IMR-90 (cell line): ENCODE data around the gene SLC25A21. TPM values are rescaled to one million over a fixed set of nuclear protein-coding genes. Genes with fewer than 3 reads are reported as not detected.

Source experiments
- ATAC-seq: fragments of 200-7000 bp; cut with Tn5 transposase; 2 replicates; pipeline ENCODE4 v1.9.1; 2020; ENCODE audit warnings: low read depth, mild to moderate bottlenecking, moderate library complexity
- BruUV-seq: library from RNA; stranded (reverse); fragments of 400-500 nt; replicated peaks from 2 replicates; lab custom pipeline; 2021; lab: Mats Ljungman, UMichigan
- CTCF ChIA-PET: fragments of 300-600 bp; formaldehyde crosslinking; extraction: SDS; loops from one replicate; lab custom pipeline; 2021; ENCODE audit warnings: antibody characterized with exemption; lab: Yijun Ruan, JAX
- POLR2A ChIA-PET: fragments of 300-600 bp; sonication (Branson Sonifier 250); formaldehyde crosslinking; loops from one replicate; lab custom pipeline; 2022; ENCODE audit warnings: antibody characterized with exemption; ENCODE audit not compliant: unreplicated experiment; lab: Charles Lee
- DNase-seq: peaks from one replicate; pipeline ENCODE4 v3.0.0; 2013
- H2AFZ ChIP-seq: replicated peaks from 2 replicates; pipeline ENCODE3; 2013; ENCODE audit warnings: low read length, mild to moderate bottlenecking; ENCODE audit not compliant: poor library complexity
- H2AK5ac ChIP-seq: 2 replicates; pipeline ENCODE4 v1.6.1; 2013; ENCODE audit warnings: low read depth, low read length, inconsistent platforms
- H2AK9ac ChIP-seq: replicated peaks from 2 replicates; pipeline ENCODE3; 2013; ENCODE audit warnings: mild to moderate bottlenecking, low read depth, low read length, moderate library complexity; ENCODE audit not compliant: poor library complexity
- H2BK120ac ChIP-seq: 2 replicates; pipeline ENCODE4 v1.6.1; 2013; ENCODE audit warnings: low read depth, low read length, inconsistent platforms
- H2BK15ac ChIP-seq: 3 replicates; pipeline ENCODE4 v1.6.1; 2013; ENCODE audit warnings: low read depth, low read length, inconsistent platforms
- H2BK20ac ChIP-seq: 2 replicates; pipeline ENCODE4 v1.6.1; 2013; ENCODE audit warnings: low read depth, mild to moderate bottlenecking, inconsistent platforms, low read length, moderate library complexity
- H2BK5ac ChIP-seq: 2 replicates; pipeline ENCODE4 v1.6.1; 2013; ENCODE audit warnings: mild to moderate bottlenecking, low read depth, low read length, inconsistent platforms; ENCODE audit not compliant: poor library complexity, severe bottlenecking
- H3K14ac ChIP-seq: replicated peaks from 2 replicates; pipeline ENCODE4 v1.6.1; 2013; ENCODE audit warnings: low read depth, low read length, inconsistent platforms
- H3K18ac ChIP-seq: 2 replicates; pipeline ENCODE4 v1.6.1; 2013; ENCODE audit warnings: low read depth, low read length, control low read depth
- H3K23ac ChIP-seq: 2 replicates; pipeline ENCODE4 v1.6.1; 2013; ENCODE audit warnings: low read depth, low read length, inconsistent platforms
- H3K27ac ChIP-seq: 2 replicates; pipeline ENCODE4 v1.5.1; 2013; ENCODE audit warnings: mild to moderate bottlenecking, control low read depth, low read length; ENCODE audit not compliant: insufficient read depth
- H3K27me3 ChIP-seq: 2 replicates; pipeline ENCODE4 v1.6.1; 2013; ENCODE audit warnings: low read length; ENCODE audit not compliant: control insufficient read depth, insufficient read depth
- H3K36me3 ChIP-seq: 2 replicates; pipeline ENCODE4 v1.6.1; 2013; ENCODE audit warnings: low read length, mixed read lengths; ENCODE audit not compliant: control insufficient read depth, insufficient read depth
- H3K4ac ChIP-seq: 2 replicates; pipeline ENCODE4 v1.6.1; 2013; ENCODE audit warnings: low read depth, low read length, inconsistent platforms
- H3K4me1 ChIP-seq: 2 replicates; pipeline ENCODE4 v1.6.1; 2013; ENCODE audit warnings: low read length, mixed read lengths; ENCODE audit not compliant: control insufficient read depth, insufficient read depth
- H3K4me2 ChIP-seq: 2 replicates; pipeline ENCODE4 v1.6.1; 2013; ENCODE audit warnings: low read depth, mild to moderate bottlenecking, control low read depth, low read length, moderate library complexity
- H3K4me3 ChIP-seq: 2 replicates; pipeline ENCODE4 v1.5.1; 2013; ENCODE audit warnings: low read depth, mild to moderate bottlenecking, control low read depth, low read length, moderate library complexity; ENCODE audit not compliant: insufficient read depth
- H3K56ac ChIP-seq: 2 replicates; pipeline ENCODE4 v1.6.1; 2013; ENCODE audit warnings: low read length, inconsistent platforms; ENCODE audit not compliant: insufficient read depth; ENCODE audit errors: extremely low read depth
- H3K79me1 ChIP-seq, 2 experiments: 2 replicates each; pipeline ENCODE4 v1.6.1; 2013; ENCODE audit warnings: low read length in 2 of 2, inconsistent platforms in 1 of 2, low read depth in 1 of 2
- H3K9ac ChIP-seq: 2 replicates; pipeline ENCODE4 v1.6.1; 2013; ENCODE audit warnings: low read depth, low read length, control low read depth
- H3K9me1 ChIP-seq: 2 replicates; pipeline ENCODE4 v1.6.1; 2013; ENCODE audit warnings: low read length, inconsistent platforms; ENCODE audit not compliant: insufficient read depth
- H3K9me3 ChIP-seq: 2 replicates; pipeline ENCODE4 v1.6.1; 2013; ENCODE audit warnings: low read length; ENCODE audit not compliant: control insufficient read depth, insufficient read depth
- H4K20me1 ChIP-seq: 2 replicates; pipeline ENCODE4 v1.6.1; 2013; ENCODE audit warnings: low read length, inconsistent platforms; ENCODE audit not compliant: insufficient read depth
- H4K5ac ChIP-seq: 2 replicates; pipeline ENCODE4 v1.6.1; 2013; ENCODE audit warnings: mild to moderate bottlenecking, low read depth, low read length, control low read depth
- H4K8ac ChIP-seq, 2 experiments: 2 replicates each; pipeline ENCODE4 v1.6.1; 2013; ENCODE audit warnings: low read depth in 2 of 2, low read length in 2 of 2, control low read depth in 1 of 2, inconsistent platforms in 1 of 2
- H4K91ac ChIP-seq: 2 replicates; pipeline ENCODE4 v1.6.1; 2013; ENCODE audit warnings: low read depth, low read length, inconsistent platforms; ENCODE audit not compliant: insufficient read depth
- BHLHE40 ChIP-seq: fragments of 150-350 bp; IDR thresholded peaks from 2 replicates; pipeline ENCODE4 v1.6.1; 2016; ENCODE audit warnings: mild to moderate bottlenecking, low read depth, low read length
- CEBPB ChIP-seq: IDR thresholded peaks from 2 replicates; pipeline ENCODE4 v1.6.1; 2012; ENCODE audit warnings: low read depth, low read length, improper control_type of control experiment
- CTCF ChIP-seq: conservative IDR thresholded peaks from 2 replicates; pipeline ENCODE4 v1.5.1; 2012; ENCODE audit warnings: mild to moderate bottlenecking, low read depth, low read length, improper control_type of control experiment
- MAFK ChIP-seq: IDR thresholded peaks from 2 replicates; pipeline ENCODE4 v1.6.1; 2012; ENCODE audit warnings: low read depth, low read length, improper control_type of control experiment
- MAZ ChIP-seq: IDR thresholded peaks from 2 replicates; pipeline ENCODE4 v1.6.1; 2012; ENCODE audit warnings: low read depth, mild to moderate bottlenecking, low read length, improper control_type of control experiment, moderate library complexity, borderline replicate concordance
- NFE2L2 ChIP-seq: fragments of 150-350 bp; IDR thresholded peaks from 2 replicates; pipeline ENCODE4 v1.6.1; 2016; ENCODE audit warnings: low read depth, mild to moderate bottlenecking, low read length
- POLR2A ChIP-seq: IDR thresholded peaks from 2 replicates; pipeline ENCODE4 v1.6.1; 2012; ENCODE audit warnings: mild to moderate bottlenecking, low read depth, low read length
- RAD21 ChIP-seq: IDR thresholded peaks from 2 replicates; pipeline ENCODE4 v1.6.1; 2012; ENCODE audit warnings: low read length, improper control_type of control experiment
- RCOR1 ChIP-seq: IDR thresholded peaks from 2 replicates; pipeline ENCODE4 v1.6.1; 2012; ENCODE audit warnings: mild to moderate bottlenecking, low read length, improper control_type of control experiment; ENCODE audit not compliant: insufficient replicate concordance
- SMC3 ChIP-seq: fragments of 150-350 bp; IDR thresholded peaks from 2 replicates; pipeline ENCODE4 v1.6.1; 2016; ENCODE audit warnings: low read depth, mild to moderate bottlenecking, antibody characterized with exemption, low read length, moderate library complexity
- WGBS, 2 experiments: methylation state at CpG; one replicate each; pipeline versions ENCODE4 v1.1.5 to v1.1.7; 2013; ENCODE audit warnings: missing lambda C conversion rate in 2 of 2; ENCODE audit not compliant: insufficient read length in 1 of 2; ENCODE audit errors: extremely low coverage in 2 of 2; 5-methylcytosine and 5-hydroxymethylcytosine counted together
- dilution Hi-C: fragments of 300-500 bp; cut with HindIII; formaldehyde crosslinking; loops from one replicate; pipeline ENCODE4 v1.14.3; 2018; ENCODE audit warnings: low sequenced_read_pairs; ENCODE audit not compliant: unreplicated experiment
- in situ Hi-C: fragments of 300-500 bp; cut with MboI; formaldehyde crosslinking; loops from 3 replicates; pipeline ENCODE4 v1.14.3; 2019; ENCODE audit warnings: low sequenced_read_pairs, inconsistent platforms, mixed read lengths
- intact Hi-C: fragments of 100-400 bp; cut with micrococcal nuclease; formaldehyde crosslinking; loops from 2 replicates; pipeline ENCODE4 v1.10.0; 2022
- polyA plus RNA-seq, 3 experiments: library from polyadenylated mRNA; depleted of rRNA; stranded (reverse); fragments of >200 nt; gene quantifications; 2 replicates each; pipeline ENCODE4 v1.2.3, GENCODE V29; 2012; ENCODE audit warnings: low replicate concordance in 1 of 3
- total RNA-seq: library from RNA; depleted of rRNA; stranded (reverse); fragments of >200 nt; gene quantifications from 2 replicates; pipeline ENCODE4 v1.2.3, GENCODE V29; 2012

The SLC25A21 gene
- total and polyA plus RNA-seq, 2 of the 4 experiments (the other 2 are of a cell fraction) = 0.62 to 0.90 TPM

GRCh38 chr14:37094502-37094901 is 77.9 kb downstream of the SLC25A21 start:
- H2BK120ac ChIP-seq = no peak overlapping the region
- H3K14ac ChIP-seq = no peak overlapping the region
- H2AK5ac ChIP-seq = no peak overlapping the region
- no peak overlapping the region for H3K23ac ChIP-seq
- no peak overlapping the region for H4K91ac ChIP-seq
- H3K56ac ChIP-seq = no peak overlapping the region
- H3K79me1 ChIP-seq = no peaks in the 10 kb centered on the region; a peak in 1 of 4 replicates
- no peak overlapping the region for H3K4ac ChIP-seq
- H3K4me3 ChIP-seq = no peak overlapping the region
- ATAC-seq = no peak
- no peak overlapping the region for H2BK15ac ChIP-seq
- TF ChIP-seq POLR2A = no peak
- no peak for TF ChIP-seq NFE2L2
- TF ChIP-seq RCOR1 = no peak
- TF ChIP-seq RAD21 = no peak
- TF ChIP-seq SMC3 = no peak
- no peak for TF ChIP-seq MAZ
- no peak for TF ChIP-seq CTCF
- no peak for TF ChIP-seq CEBPB
- TF ChIP-seq BHLHE40 = no peak
- no peak for TF ChIP-seq MAFK
- no peak overlapping the region for H3K4me2 ChIP-seq
- H3K27ac ChIP-seq = no peak overlapping the region
- H3K18ac ChIP-seq = no peak overlapping the region
- intact Hi-C loops = no loop called here
- no peak overlapping the region for H3K9ac ChIP-seq
- no peaks in the 10 kb centered on the region for H3K9me3 ChIP-seq
- in situ Hi-C loops = no loop called here
- H3K36me3 ChIP-seq = no peaks in the 10 kb centered on the region
- H2BK5ac ChIP-seq = no peak overlapping the region
- DNase-seq = no peak
- CTCF ChIA-PET = no interaction called here
- H3K4me1 ChIP-seq = peaks cover 2% of the 10 kb centered on the region
- H4K8ac ChIP-seq = no peak overlapping the region
- peaks cover 3% of the 10 kb centered on the region for H3K9me1 ChIP-seq
- no peaks in the 10 kb centered on the region for H3K27me3 ChIP-seq
- H2BK20ac ChIP-seq = no peak overlapping the region
- POLR2A ChIA-PET = no interaction called here
- no TSS peak for BruUV-seq
- H4K20me1 ChIP-seq = no peaks in the 10 kb centered on the region
- WGBS, 2 experiments = no CpG with 5 or more reads among the region's 2 CpGs
- H2AFZ ChIP-seq = no peak overlapping the region
- dilution Hi-C loops = no loop called here
- H2AK9ac ChIP-seq = no peak overlapping the region
- H4K5ac ChIP-seq = no peak overlapping the region
